ENCODE measurements around the gene PRKCB.
"Not testable (repeated sequence)": the region's sequence is repeated elsewhere in the genome, so short reads cannot be mapped to it uniquely, and the experiment has no call there.

PRKCB gene

GRCh38 chr16:24138575-24138974 is 302.8 kb downstream of the PRKCB start:
- no peak for DNase-seq

GRCh38 chr16:24139282-24139681 is 303.5 kb downstream of the PRKCB start:
- DNase-seq = no peak

- no peak for DNase-seq
Observed at GRCh38 chr16:24140730-24141129, 304.9 kb downstream of the PRKCB start.

- DNase-seq = no peak
Observed at GRCh38 chr16:24141466-24141865, 305.7 kb downstream of the PRKCB start.

GRCh38 chr16:24141917-24142316 is 306.1 kb downstream of the PRKCB start:
- DNase-seq = no peak

GRCh38 chr16:24145927-24146326 is 310.1 kb downstream of the PRKCB start:
- no peak for DNase-seq

GRCh38 chr16:24146518-24146917 is 310.7 kb downstream of the PRKCB start:
- DNase-seq = no peak

GRCh38 chr16:24149102-24149501 is 313.3 kb downstream of the PRKCB start:
- DNase-seq = no peak

GRCh38 chr16:24150282-24150681 is 314.5 kb downstream of the PRKCB start:
- no peak for DNase-seq

GRCh38 chr16:24151482-24151939 is 315.7 kb downstream of the PRKCB start:
- DNase-seq = no peak

- DNase-seq = not testable (repeated sequence)
Observed at GRCh38 chr16:24152048-24152447, 316.3 kb downstream of the PRKCB start.

- DNase-seq = no peak
Observed at GRCh38 chr16:24152826-24153225, 317.0 kb downstream of the PRKCB start.

- no peak for DNase-seq
Observed at GRCh38 chr16:24156777-24157176, 321.0 kb downstream of the PRKCB start.

GRCh38 chr16:24163935-24164334 is 328.2 kb downstream of the PRKCB start:
- peak; percentile 68 for DNase-seq

- peak; percentile 74 for DNase-seq
Observed at GRCh38 chr16:24164416-24164815, 328.6 kb downstream of the PRKCB start.

- no peak for DNase-seq
Observed at GRCh38 chr16:24165273-24165672, 329.5 kb downstream of the PRKCB start.

GRCh38 chr16:24166661-24167528 is 331.1 kb downstream of the PRKCB start:
- no peak for DNase-seq

- no peak for DNase-seq
Observed at GRCh38 chr16:24168856-24169255, 333.1 kb downstream of the PRKCB start.

- no peak for DNase-seq
Observed at GRCh38 chr16:24170407-24170806, 334.6 kb downstream of the PRKCB start.

GRCh38 chr16:24174504-24174903 is 338.7 kb downstream of the PRKCB start:
- no peak for DNase-seq

- no peak for DNase-seq
Observed at GRCh38 chr16:24174957-24175356, 339.2 kb downstream of the PRKCB start.

- peak; percentile 28 for DNase-seq
Observed at GRCh38 chr16:24178496-24178895, 342.7 kb downstream of the PRKCB start.

- no peak for DNase-seq
Observed at GRCh38 chr16:24180451-24180850, 344.7 kb downstream of the PRKCB start.

GRCh38 chr16:24188021-24188542 is 352.3 kb downstream of the PRKCB start:
- peak; percentile 82 for DNase-seq
